Activated naive CD4-positive, alpha-beta T cell treated with anti-CD3 and anti-CD28 coated beads, Interleukin-2, amount 50 U/mL, for 72 hours (primary cell): ENCODE results near the gene CTSE. TPM values are rescaled to one million over a fixed set of nuclear protein-coding genes. Genes with fewer than 3 reads are reported as not detected.
A peak's percentile ranks its signal among the peaks of the same experiment; 100 is the strongest.
"Not testable (repeated sequence)": the region's sequence is repeated elsewhere in the genome, so short reads cannot be mapped to it uniquely, and the experiment has no call there.

Source experiments
- ATAC-seq, 2 donors: fragments of 150-1000 bp; cut with Tn5 transposase; 2 replicates each; pipeline ENCODE4 v1.10.0; 2021; ENCODE audit warnings: mild to moderate bottlenecking in 2 of 2, moderate library complexity in 2 of 2
- DNase-seq, 2 donors: peaks; one replicate each; pipeline ENCODE4 v3.0.0; 2021 to 2022; ENCODE audit warnings: low spot score in 2 of 2
- H3K27ac Mint-ChIP-seq, 2 donors: one replicate each; pipeline ENCODE4 v1.8.0; 2022; ENCODE audit warnings: mild to moderate bottlenecking in 2 of 2, mixed read lengths in 2 of 2
- H3K36me3 Mint-ChIP-seq, 2 donors: one replicate each; pipeline ENCODE4 v1.8.0; 2022; ENCODE audit warnings: mixed read lengths in 2 of 2
- H3K9me3 Mint-ChIP-seq, 2 donors: one replicate each; pipeline ENCODE4 v1.8.0; 2022; ENCODE audit warnings: mixed read lengths in 2 of 2
- total RNA-seq, 2 donors: library from RNA; stranded (reverse); gene quantifications; one replicate each; pipeline ENCODE4 v1.2.3, GENCODE V29; 2022

Gene CTSE
- not detected for total RNA-seq

DNA sequence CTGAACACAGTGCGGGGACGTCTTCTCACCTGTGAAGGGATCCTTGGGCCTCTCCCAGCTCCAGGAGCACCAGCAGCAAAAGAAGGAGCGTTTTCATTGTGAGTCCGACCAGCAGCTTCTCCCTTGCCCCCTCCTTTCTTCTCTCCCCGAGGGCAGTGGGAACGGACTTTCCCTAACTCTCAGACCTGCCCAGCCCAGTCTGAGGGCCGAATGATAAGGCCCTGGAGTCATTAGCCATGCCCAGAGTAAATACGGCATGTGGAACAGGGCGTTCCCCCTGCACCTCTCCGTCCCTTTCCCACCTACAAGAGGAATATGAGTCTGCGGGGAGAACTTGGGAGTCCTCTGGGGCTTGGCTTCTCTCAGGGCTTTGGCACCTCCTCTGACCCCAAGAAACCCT is at the start of gene CTSE:
Gene CTSE, minus strand, starts transcription at position 201 of the 400 bp plus-strand sequence. Its CDS starts 104 bp downstream, at position 97.
- DNase-seq (no peak), ATAC-seq (no peak)
- Mint-ChIP-seq H3K36me3 (no peaks in the 10 kb centered on the region), H3K27ac (no peak within 1 kb of the TSS), H3K9me3 (no peaks in the 10 kb centered on the region)

DNA sequence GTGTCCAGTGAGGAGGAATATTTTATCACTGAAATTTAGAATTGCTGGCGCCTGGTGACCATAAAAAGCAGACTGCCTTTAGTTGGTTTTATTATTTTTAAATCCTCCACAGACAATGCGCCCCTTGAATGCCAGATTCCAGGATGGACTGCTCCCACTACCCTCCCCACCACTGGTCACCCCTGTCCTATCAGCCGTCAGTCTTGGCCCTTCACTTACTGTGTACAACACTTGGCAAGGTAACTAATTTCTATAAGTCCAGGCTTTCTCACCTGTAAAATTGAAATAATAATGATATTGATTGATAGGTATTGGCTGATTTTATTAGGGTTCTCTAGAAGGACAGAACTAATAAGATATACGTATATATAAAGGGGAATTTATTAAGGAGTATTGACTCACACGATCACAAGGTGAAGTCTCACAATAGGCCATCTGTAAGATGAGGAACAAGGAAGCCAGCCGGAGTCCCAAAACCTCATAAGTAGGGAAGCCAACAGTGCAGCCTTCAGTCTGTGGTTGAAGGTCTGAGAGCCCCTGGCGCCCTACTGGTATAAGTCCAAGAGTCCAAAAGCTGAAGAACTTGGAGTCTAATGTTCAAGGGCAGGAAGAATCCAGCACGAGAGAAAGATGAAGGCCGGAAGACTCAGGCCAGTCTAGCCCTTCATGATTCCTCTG is 47.1 kb upstream of the CTSE start:
- DNase-seq (no peak), ATAC-seq (no peak)
- H3K27ac Mint-ChIP-seq = no peak overlapping the region
- H3K36me3 Mint-ChIP-seq = no peaks in the 10 kb centered on the region
- no peaks in the 10 kb centered on the region for H3K9me3 Mint-ChIP-seq

DNA sequence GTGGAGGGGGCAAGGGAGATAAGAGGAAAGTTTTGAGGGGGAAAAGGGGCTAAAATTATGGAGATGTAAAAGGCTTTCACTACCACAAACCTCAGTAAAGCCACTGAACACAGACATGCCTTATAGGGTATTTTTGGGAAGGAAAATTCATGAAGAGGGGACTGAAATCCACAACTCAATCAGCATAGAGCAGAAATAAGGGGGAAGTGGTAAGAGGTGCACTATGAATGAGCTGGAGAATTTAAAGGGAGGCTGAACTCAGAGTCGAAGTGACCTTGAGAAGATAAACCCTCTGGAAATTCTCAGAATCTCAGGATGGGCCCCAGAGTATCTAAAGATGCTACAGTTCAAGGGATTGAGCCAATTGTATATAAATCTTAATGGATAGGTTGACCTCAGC is 44.6 kb upstream of the CTSE start:
- ATAC-seq = peak in 1 of 2 donors; percentile 28
- H3K36me3 Mint-ChIP-seq = no peaks in the 10 kb centered on the region
- no peak for DNase-seq
- H3K9me3 Mint-ChIP-seq = no peaks in the 10 kb centered on the region
- no peak overlapping the region for H3K27ac Mint-ChIP-seq

DNA sequence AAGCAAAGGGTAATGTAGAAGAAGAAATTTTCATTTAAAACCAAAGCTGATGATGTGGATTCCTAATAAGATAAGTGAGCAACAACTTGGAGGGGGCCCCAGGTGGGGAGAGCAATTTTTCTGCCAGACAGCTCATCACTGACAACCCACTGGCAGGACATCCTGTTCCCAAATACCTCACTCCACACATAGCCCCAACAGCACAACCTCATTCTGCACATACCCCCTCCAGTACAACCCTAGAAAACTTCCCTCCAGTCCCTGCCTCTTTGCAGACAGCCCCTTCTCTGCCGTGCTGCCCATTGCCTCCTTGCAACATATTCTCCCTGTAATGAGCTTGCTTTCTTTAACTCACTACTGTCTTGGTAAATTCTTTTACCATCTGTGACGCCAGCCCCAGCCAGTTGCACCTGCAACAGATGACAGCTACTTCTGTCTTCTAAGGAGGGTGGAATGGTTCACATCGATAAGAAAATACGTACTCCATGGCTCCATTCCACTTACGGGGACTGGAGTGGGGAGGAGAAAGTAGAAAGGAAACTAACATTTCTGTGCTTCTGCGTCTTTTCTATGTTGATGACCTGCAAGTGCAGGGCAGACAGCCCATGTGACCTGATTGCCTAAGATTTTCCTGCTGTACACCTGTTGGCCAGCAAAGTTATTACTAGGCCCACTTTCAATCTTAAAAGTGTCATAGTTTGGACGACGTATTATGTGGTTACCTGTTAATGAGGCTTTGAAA is 44.0 kb upstream of the CTSE start:
- Mint-ChIP-seq H3K27ac (peak overlapping the region in 1 of 2 donors; percentile 56), H3K9me3 (peaks cover 0 to 5% of the 10 kb centered on the region in 2 donors), H3K36me3 (peaks cover 5 to 6% of the 10 kb centered on the region in 2 donors)
- no peak for DNase-seq
- ATAC-seq = no peak

DNA sequence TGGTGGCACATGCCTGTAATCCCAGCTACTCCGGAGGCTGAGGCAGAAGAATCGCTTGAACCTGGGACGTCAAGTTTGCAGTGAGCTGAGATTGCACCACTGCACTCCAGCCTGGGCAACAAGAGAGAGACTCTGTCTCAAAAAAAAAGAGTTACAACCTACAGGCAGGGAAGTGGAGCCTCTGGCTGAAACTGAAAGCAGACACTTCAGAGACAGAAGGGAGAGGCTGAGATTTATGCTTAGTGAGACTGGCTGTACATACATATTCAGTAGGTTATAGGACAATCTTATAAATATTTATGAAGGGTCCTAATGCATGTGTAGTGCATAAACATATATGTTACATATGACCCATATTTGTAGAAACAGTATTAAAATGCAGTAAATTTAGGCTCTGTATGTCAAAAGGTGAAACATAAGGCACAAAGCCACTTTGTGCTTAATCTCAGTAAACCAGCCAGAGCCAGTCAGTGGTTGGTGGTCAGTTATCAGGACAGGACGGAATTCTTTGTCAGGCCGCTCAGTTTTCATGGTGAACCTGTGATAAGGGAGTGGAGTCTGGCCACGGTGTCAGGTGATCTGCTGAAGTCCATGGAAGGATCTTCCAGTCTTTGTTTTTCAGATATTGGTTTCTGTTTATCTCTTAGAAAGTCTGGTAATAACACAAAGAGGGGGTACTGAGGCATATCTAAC is 42.9 kb upstream of the CTSE start:
- Mint-ChIP-seq H3K27ac (no peak overlapping the region), H3K9me3 (peaks cover 0 to 6% of the 10 kb centered on the region in 2 donors), H3K36me3 (peaks cover 5 to 6% of the 10 kb centered on the region in 2 donors)
- DNase-seq (no peak), ATAC-seq (peak; percentile 61 to 80)

DNA sequence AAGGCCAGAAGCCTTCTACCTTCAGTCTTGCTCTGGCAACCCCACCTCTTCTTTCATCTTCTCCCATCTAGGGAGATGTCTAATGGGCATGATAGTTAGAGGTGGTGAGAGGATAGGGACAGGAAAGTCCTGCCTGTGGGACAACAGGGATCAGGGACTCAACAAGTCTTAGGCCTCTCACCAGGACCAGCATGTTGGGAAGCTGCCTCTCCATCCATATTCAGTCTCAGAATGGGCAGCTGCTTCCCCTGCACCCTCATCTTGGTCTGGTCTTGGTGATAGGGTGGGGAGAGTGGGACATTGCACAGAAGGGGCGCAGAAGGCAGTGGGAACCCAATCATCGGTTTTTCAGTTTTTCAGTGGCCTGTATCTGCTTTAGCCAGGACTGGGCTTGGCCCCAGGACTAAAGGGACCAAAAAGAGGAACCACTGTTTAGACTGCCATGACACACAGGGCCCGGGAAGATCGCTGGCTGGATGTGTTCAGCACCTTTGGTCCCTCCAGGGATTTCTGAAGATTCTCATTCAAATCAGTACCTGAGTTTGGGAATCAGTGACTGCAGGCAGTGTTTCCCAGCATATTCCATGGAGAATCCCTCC is 42.0 kb upstream of the CTSE start:
- DNase-seq (no peak), ATAC-seq (no peak)
- no peak overlapping the region for H3K27ac Mint-ChIP-seq
- H3K9me3 Mint-ChIP-seq = peaks cover 0 to 6% of the 10 kb centered on the region in 2 donors
- H3K36me3 Mint-ChIP-seq = peaks cover 5 to 6% of the 10 kb centered on the region in 2 donors

DNA sequence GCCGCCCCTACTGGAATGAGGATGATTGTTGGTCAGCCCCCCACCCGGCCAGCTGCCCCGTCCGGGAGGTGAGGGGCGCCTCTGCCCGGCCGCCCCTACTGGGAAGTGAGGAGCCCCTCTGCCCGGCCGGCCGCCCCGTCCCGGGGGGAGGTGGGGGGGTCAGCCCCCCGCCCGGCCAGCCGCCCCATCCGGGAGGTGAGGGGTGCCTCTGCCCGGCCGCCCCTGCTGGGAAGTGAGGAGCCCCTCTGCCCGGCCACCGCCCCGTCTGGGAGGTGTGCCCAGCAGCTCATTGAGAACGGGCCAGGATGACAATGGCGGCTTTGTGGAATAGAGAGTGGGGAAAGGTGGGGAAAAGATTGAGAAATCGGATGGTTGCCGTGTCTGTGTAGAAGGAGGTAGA is 40.8 kb upstream of the CTSE start:
- not testable (repeated sequence) for DNase-seq, ATAC-seq, H3K9me3 Mint-ChIP-seq, H3K27ac Mint-ChIP-seq, H3K36me3 Mint-ChIP-seq

DNA sequence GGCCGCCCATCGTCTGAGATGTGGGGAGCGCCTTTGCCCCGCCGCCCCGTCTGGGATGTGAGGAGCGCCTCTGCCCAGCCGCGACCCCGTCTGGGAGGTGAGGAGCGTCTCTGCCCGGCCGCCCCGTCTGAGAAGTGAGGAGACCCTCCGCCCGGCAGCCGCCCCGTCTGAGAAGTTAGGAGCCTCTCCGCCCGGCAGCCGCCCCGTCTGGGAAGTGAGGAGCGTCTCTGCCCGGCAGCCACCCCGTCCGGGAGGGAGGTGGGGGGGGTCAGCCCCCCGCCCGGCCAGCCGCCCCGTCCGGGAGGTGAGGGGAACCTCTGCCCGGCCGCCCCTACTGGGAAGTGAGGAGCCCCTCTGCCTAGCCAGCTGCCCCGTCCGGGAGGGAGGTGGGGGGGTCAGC is 40.3 kb upstream of the CTSE start:
- H3K9me3 Mint-ChIP-seq, ATAC-seq, H3K27ac Mint-ChIP-seq, DNase-seq, H3K36me3 Mint-ChIP-seq: not testable (repeated sequence)

DNA sequence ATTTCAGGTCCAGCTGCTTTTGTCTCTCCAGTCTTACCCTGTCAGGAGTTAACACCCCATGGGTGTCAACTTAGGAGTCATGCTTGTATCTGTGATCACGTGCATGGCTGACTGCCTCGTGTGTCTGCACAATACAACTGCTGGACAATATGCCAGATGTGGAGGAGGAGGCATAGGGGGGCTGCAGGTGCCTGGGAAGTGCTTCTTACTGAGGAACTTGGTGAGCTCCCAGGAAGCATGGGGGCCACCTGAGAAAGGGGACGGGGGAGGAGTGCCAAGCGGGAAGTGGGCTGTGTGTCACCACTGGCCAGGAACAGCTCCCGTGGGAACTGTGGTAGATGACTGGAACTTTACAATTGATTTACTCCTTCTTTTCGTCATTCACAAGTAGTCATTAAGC is 38.8 kb upstream of the CTSE start:
- no peak for ATAC-seq
- H3K36me3 Mint-ChIP-seq = peaks cover 5 to 6% of the 10 kb centered on the region in 2 donors
- no peak overlapping the region for H3K27ac Mint-ChIP-seq
- peaks cover 0 to 6% of the 10 kb centered on the region in 2 donors for H3K9me3 Mint-ChIP-seq
- no peak for DNase-seq

DNA sequence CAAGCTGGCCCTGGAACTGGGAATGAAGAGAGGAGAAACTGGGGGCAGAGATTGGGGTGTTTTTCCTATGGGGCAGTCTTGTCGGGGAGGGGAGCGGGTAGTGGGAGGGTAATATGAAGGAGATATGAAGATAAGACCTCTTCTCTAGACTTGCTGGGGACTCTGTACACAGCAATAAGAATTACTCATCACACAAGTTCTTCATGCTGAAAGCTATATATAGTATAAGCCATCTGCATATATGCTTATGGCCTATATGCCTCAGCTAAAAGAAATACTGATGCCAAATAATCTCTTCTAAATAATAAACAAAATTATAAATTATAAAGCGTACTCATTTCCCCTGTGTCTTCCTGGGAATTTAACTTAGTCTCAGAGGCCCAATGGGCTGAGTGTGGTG is 37.1 kb upstream of the CTSE start:
- peaks cover 5 to 6% of the 10 kb centered on the region in 2 donors for H3K36me3 Mint-ChIP-seq
- peaks cover 0 to 6% of the 10 kb centered on the region in 2 donors for H3K9me3 Mint-ChIP-seq
- ATAC-seq (no peak), DNase-seq (no peak)
- H3K27ac Mint-ChIP-seq = no peak overlapping the region

DNA sequence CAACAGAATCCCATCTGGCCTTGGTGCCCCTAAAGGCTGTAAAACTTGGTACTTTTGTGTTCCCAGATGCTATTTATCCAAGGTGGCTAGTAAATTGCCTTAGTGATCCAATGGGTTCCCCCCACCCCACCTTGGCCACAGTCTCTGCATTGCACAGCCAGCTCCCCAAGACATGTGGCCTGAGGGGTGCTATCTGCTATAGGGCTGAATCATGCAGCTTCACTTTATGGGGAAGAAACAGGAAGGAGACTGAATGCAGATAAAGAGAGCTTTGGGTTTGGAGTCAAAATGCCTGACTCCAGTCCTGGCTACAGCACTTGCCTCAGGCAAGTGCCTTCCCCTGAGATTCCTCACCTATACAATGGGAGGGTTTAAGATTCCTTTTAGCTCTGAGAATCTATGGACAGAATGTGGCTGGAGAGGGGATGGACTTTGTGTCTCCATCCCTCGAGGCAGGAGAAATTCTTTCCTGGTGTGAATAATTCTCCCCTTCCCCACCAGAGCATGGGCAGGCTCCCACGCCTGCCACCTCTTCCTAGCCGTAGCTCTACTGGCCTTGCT is 35.7 kb upstream of the CTSE start:
- H3K27ac Mint-ChIP-seq = no peak overlapping the region
- ATAC-seq (no peak), DNase-seq (no peak)
- H3K36me3 Mint-ChIP-seq = peaks cover 5 to 6% of the 10 kb centered on the region in 2 donors
- peaks cover 0 to 6% of the 10 kb centered on the region in 2 donors for H3K9me3 Mint-ChIP-seq

DNA sequence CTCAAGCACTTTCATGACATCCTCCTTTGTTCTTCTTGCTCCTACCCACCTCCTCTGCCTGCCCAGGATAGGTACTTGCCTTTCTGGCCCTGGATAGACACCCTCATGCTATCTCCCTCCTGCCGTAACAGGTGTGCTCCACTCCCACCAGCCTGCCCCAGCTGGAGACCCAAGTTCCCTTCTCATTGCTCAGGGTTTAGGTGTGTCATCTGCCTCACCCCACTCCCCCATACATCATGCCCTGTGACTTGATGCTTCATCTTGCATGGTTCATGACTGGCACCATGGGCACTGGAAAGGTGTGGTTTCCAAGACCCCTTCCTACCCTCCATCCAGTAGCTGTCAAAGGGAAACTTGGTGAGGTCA is 35.2 kb upstream of the CTSE start:
- no peak for ATAC-seq
- peaks cover 0 to 6% of the 10 kb centered on the region in 2 donors for H3K9me3 Mint-ChIP-seq
- no peak for DNase-seq
- no peak overlapping the region for H3K27ac Mint-ChIP-seq
- H3K36me3 Mint-ChIP-seq = peaks cover 5 to 6% of the 10 kb centered on the region in 2 donors

DNA sequence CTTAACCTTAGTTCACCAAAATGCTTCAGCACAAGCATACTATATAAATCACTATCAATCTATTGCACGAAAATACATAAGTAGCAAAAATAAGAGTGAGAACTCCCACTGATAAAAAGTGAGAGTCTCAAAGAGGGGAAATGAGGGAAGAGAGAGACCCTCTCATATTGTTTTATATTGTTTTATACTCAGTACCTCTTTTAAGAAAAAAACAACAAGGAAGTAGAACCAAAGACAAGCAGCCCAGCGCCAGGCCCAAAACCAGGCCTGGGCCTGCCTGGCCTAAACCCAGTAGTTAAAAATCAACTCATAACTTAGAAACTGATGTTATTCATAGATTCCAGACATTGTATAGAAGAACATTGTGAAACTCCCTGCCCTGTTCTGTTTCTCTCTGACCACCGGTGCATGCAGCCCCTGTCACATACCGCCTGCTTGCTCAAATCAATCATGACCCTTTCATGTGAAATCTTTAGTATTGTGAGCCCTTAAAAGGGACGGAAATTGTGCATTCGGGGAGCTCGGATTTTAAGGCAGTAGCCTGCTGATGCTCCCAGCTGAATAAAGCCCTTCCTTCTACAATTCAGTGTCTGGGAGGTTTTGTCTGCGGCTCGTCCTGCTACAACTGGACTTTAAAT is 34.7 kb upstream of the CTSE start:
- not testable (repeated sequence) for H3K36me3 Mint-ChIP-seq, ATAC-seq, H3K27ac Mint-ChIP-seq, DNase-seq, H3K9me3 Mint-ChIP-seq

DNA sequence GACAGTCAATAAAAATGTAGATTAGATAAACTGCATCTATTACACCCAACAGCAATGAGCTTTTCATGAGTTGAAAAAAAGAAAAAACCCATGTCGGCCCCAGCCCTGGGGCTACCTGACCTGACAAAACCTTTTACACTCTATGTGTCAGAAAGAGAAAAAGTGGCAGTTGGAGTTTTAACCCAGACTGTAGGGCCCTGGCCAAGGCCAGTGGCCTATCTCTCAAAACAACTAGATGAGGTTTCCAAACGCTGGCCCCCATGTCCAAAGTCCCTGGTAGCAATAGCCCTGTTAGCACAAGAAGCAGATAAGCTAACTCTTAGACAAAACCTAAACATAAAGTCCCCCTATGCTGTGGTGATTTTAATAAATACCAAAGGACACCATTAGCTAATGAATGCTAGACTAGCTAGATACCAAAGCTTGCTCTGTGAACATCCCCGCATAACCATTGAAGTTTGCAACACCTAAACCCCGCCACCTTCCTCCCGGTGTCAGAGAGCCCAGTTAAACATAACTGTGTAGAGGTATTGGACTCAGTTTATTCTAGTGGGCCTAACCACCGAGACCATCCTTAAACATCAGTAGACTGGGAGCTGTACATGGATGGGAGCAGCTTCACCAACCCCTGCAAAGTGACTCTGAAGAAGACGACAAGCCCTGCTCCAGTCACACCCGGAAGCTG is 32.1 kb upstream of the CTSE start:
- not testable (repeated sequence) for ATAC-seq, H3K9me3 Mint-ChIP-seq, H3K27ac Mint-ChIP-seq, H3K36me3 Mint-ChIP-seq, DNase-seq

DNA sequence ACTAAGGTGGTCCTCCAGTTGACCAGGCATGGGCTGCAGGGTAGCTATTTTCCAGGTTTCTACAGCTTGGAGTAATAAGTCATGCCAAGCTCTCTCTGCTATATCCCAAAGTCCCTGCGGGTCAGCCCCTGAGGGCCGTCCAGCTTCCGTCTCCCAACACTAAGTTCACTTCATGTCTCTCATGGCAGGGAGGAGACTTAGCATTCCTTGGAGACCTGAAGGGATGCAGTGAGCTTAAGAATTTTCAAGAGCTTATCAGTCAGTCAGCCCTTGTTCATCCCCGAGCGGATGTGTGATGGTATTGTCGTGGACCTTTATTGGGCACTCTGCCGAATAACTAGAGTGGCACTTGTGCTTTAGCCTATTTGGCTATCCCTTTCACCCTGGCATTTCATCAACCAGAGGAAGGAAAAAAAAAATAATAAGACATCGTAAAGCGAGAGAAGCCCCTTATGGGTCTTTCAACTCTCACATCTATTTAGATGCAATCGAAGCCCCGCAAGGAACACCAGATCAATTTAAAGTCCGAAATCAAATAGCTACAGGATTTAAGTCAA is 31.5 kb upstream of the CTSE start:
- not testable (repeated sequence) for H3K36me3 Mint-ChIP-seq, H3K27ac Mint-ChIP-seq, DNase-seq, ATAC-seq, H3K9me3 Mint-ChIP-seq
